Measurements from ENCODE around the gene TMEM119.
"Not testable (repeated sequence)": the region's sequence is repeated elsewhere in the genome, so short reads cannot be mapped to it uniquely, and the experiment has no call there.

The TMEM119 gene

DNA sequence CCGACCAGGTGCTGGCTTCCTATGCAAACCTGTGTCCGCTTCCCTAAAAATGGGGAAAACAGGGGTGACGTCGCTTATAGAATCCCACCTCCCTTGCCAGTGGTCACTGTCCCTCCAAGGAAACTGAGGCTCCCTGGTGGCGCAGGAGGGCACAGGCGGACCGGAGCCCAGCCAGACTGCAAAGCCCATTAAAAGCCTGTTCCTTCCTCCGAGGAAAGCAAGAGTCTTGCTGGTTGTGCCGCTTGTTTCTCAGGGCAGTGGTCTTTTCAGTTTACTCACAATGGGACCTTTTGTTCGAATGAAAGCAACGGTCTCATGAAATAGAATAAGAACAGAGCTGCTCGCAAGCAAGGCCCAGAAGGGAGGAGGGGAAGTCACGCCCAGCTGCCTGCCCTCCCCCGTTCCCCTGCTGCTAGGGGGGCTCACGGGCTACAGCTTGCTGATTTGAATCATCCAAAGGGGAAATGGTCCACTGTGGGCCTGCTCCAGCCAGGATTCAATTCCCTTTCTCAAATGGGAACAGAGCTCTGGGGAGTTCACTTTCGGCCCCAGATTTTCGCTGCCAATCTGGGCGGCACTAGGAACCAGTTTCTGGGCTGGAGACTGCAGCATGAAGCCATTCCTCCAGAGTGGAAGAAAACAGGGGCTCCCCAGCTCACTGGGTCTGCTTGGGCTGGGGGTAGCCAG is 40.4 kb upstream of the TMEM119 start:
- H3K36me3 Mint-ChIP-seq (ENCODE audit: low read depth): no peaks in the 10 kb centered on the region
- no peaks in the 10 kb centered on the region for H3K27me3 Mint-ChIP-seq
- no peak overlapping the region for H3K27ac Mint-ChIP-seq
- H3K4me3 Mint-ChIP-seq: no peak overlapping the region
- H3K9me3 Mint-ChIP-seq: no peaks in the 10 kb centered on the region
- H3K4me1 Mint-ChIP-seq (ENCODE audit: low read depth): peaks cover 69% of the 10 kb centered on the region

DNA sequence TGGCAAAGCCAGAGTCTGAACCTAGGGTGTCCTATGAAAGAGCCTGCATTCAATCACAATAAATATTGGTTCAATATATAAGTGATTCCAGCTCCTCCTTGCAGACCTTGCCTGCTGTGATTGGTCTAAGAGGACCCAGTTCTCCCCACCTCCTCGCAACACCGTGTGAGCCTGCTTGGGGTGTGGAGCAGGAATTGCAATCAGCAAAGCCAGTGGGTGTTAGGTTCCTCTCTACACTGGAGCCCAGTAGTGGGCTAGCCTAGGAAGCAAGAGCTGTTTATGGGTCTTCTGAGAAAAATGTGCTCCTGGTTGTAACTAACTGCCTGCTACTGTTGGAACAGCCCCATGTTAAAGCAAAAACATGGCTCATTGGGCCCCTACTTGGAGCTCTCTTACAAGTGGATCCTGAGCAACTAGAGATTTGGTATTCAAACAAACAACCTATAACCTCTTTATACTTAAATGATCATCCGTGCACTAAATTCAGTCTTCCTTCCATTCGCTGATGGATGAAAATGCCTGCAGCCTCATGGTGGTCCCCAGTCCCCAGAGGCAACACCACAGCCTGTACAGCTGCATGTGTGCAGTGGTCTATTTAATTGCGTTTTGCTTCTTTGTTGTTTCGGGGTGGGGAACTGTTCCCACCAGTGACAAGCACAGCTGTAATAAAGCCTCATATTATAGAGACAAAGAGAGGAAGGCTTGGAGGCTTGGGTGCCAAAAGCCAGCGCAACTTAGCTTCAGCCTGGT is 39.5 kb upstream of the TMEM119 start:
- H3K9me3 Mint-ChIP-seq: no peaks in the 10 kb centered on the region
- no peaks in the 10 kb centered on the region for H3K27me3 Mint-ChIP-seq
- H3K4me3 Mint-ChIP-seq: peak overlapping the region; percentile 48
- no peaks in the 10 kb centered on the region for H3K36me3 Mint-ChIP-seq (ENCODE audit: low read depth)
- H3K27ac Mint-ChIP-seq: no peak overlapping the region
- H3K4me1 Mint-ChIP-seq (ENCODE audit: low read depth): peaks cover 77% of the 10 kb centered on the region

DNA sequence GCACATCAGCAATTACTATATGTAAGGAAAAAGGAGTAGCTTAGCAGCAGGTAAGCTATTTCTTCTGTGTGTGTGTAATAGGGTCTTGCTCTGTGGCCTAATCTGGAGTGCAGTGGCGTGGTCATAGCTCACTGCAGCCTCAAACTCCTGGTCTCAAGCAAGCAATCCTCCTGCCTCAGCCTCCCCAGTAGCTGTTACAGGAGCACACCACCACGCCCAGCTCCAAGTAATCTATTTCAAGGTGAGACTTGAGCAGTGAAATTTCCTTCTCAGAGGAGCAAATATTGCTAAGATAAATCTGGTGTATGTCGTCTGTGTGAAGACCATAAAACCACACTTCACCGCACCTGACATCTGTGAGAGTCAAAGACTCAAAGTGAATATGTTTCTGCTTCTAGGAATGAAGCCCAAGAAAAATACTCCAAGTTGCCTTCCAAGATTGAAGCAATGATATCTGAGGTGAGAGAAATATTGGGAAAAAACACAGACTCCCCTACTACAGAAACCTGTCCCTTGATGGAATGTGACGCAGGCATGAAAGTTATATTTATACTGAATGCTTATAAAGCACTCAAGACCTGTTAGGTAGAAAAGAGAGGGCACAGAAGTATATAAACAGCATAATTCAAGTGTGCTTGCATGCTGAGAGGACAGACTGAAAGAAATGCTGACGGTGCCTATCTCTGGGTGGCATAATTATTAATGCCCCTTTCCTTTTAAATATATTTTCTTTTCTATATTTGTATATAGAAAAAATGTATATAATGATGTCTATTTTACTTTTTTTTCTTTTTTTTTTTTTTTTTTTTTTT is 38.3 kb upstream of the TMEM119 start:
- Mint-ChIP-seq H3K9me3 (no peaks in the 10 kb centered on the region), H3K27ac (peak overlapping the region; percentile 94), H3K4me1 (ENCODE audit: low read depth) (peaks cover 78% of the 10 kb centered on the region), H3K36me3 (ENCODE audit: low read depth) (no peaks in the 10 kb centered on the region), H3K4me3 (peak overlapping the region; percentile 63), H3K27me3 (no peaks in the 10 kb centered on the region)

DNA sequence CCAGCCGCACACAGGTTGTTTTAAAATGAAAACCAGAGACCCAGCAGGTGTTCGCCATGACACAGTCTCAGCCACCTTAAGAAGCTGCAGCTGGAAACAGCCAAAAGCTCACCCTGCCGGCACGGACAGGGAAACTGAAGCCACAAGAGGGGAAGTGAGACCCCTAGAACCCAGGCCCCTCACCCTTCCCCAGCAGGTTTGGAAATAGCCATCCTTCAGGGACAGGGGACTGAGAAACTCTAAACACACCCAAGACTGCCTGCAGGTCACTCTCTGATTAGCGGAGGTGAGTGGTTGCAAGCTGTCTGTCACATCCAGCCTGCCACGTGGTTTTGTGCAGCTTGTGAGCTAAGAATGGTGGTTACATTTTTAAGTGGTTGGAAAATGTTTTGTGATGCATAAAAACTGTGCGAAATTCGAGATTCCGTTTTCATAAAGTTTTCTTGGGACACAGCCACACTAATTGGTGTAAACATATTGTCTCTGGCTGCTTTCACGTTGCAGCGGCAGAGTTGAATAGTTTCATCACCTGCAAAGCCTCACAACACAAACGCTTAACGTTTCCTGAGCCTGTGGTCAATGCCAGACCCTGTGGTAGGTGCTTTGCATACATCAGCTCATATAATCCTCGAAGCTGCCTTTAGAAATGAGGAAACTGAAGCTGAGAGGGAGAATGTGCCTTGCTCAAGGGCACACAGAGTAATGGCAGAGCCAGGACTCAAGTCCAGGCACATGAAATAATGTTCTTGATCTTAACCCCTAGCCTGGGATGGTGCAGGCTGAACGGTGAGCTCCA is 37.5 kb upstream of the TMEM119 start:
- Mint-ChIP-seq H3K4me3 (peak overlapping the region; percentile 87), H3K27me3 (no peaks in the 10 kb centered on the region), H3K27ac (peak overlapping the region; percentile 94), H3K9me3 (no peaks in the 10 kb centered on the region), H3K36me3 (ENCODE audit: low read depth) (no peaks in the 10 kb centered on the region), H3K4me1 (ENCODE audit: low read depth) (peaks cover 80% of the 10 kb centered on the region)

DNA sequence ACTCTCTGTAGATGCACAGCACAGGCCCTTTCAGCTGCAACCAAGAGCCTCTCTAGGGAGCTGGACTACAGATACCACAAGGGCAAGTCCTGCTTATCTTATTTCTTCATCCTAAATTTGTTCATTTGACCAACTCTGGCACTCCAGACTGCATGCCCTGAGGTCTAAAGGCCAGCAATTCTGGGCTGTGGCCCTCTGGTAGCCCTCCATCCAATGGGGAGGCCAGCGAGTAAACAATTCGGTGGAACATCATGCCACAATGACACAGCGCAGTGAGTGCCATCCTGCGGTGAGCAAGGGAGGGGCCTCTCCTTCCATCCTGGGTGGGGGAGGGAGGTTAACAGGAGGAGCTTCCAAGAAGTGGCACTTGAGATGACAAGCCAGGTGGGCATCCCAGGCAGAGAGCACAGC is 36.5 kb upstream of the TMEM119 start:
- Mint-ChIP-seq H3K36me3 (ENCODE audit: low read depth) (no peaks in the 10 kb centered on the region), H3K4me1 (ENCODE audit: low read depth) (peaks cover 83% of the 10 kb centered on the region), H3K4me3 (peak overlapping the region; percentile 87), H3K9me3 (no peaks in the 10 kb centered on the region), H3K27me3 (no peaks in the 10 kb centered on the region), H3K27ac (peak overlapping the region; percentile 94)

DNA sequence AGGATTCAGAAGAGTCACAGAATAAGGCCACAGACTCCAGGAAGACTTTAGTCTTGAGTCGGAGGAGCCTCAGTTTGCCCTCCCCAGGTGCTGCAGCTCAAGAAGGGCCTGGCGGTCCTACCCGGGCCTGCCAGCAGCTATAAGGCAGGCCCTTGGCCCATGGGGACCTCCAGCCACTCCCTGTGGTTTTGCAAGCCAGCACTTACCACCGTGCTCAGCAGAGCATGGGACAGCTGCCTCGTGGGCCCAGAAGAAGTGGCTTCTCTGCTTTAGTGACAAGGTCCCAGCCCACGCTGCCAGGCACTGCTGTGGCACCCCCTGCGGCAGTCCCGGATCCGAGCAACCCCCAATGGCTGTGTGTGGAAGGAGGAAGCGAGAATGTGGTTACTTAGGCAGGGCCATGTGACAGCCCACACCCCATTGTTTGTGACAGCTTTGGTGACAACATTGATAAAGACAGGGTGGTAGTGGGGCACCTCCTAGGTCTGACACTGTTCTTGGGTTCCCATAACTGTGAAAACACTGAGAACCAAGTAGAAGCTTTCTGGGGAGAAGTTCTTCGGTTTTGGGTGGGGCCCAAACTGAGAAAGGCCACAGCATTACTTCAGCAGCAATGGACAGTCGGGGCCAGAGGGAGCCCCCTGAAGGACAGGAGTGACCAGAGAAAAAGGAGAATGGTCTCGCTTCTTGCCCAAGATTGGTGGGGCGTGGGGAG is 35.8 kb upstream of the TMEM119 start, which contains the start of gene SELPLG:
SELPLG (minus strand) TSS at position 361 of the 715 bp plus-strand sequence. CDS start 9,587 bp downstream, outside the sequence.
- H3K27me3 Mint-ChIP-seq: no peaks in the 10 kb centered on the region
- H3K27ac Mint-ChIP-seq: peak within 1 kb of the TSS; percentile 94
- H3K36me3 Mint-ChIP-seq (ENCODE audit: low read depth): no peaks in the 10 kb centered on the region
- H3K4me3 Mint-ChIP-seq: peak within 1 kb of the TSS; percentile 87
- H3K9me3 Mint-ChIP-seq: no peaks in the 10 kb centered on the region
- peaks cover 85% of the 10 kb centered on the region for H3K4me1 Mint-ChIP-seq (ENCODE audit: low read depth)

DNA sequence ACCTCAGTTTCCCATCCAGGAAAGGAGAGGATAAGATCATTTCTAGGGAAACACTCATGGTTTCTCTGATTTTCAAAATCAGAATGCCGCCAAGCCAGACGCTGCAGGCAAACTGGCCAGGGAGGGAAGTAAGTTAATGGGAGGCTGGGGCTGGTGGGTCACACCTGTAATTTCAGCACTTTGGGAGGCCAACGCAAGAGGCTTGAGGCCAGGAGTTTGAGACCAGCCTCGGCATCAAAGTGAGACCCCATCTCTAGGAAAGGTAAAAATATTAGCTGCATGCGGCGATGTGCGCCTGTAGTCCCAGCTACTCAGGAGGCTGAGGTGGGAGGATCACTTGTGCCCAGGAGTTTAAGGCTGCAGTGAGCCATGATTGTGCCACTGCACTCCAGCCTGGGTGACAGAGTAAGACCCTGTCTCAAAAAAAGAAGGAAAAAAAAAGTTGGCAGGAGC is 35.2 kb upstream of the TMEM119 start:
- Mint-ChIP-seq H3K4me1 (ENCODE audit: low read depth) (peaks cover 91% of the 10 kb centered on the region), H3K36me3 (ENCODE audit: low read depth) (no peaks in the 10 kb centered on the region), H3K4me3 (peak overlapping the region; percentile 87), H3K27me3 (no peaks in the 10 kb centered on the region), H3K9me3 (no peaks in the 10 kb centered on the region), H3K27ac (peak overlapping the region; percentile 94)

DNA sequence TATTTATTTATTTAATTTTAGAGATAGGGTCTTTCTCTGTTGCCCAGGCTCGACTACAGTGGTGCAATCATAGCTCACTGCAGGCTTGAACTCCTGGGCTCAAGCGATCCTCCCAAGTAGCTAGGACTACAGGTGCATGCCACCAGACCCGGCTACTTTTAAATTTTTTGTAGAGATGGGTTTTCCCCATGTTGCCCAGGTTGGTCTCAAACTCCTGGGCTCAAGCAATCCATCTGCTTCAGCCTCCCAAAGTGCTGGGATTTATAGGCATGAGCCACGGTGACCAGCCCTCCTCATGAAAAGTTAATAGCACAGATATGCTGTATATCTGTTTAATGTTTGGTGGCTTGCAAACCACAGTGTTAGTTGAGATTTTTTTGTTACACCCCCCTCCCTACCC is 33.4 kb upstream of the TMEM119 start:
- H3K9me3 Mint-ChIP-seq; H3K36me3 Mint-ChIP-seq (ENCODE audit: low read depth); H3K27me3 Mint-ChIP-seq: not testable (repeated sequence)
- Mint-ChIP-seq H3K4me3 (peak overlapping the region; percentile 93), H3K27ac (peak overlapping the region; percentile 94), H3K4me1 (ENCODE audit: low read depth) (peaks cover 91% of the 10 kb centered on the region)

DNA sequence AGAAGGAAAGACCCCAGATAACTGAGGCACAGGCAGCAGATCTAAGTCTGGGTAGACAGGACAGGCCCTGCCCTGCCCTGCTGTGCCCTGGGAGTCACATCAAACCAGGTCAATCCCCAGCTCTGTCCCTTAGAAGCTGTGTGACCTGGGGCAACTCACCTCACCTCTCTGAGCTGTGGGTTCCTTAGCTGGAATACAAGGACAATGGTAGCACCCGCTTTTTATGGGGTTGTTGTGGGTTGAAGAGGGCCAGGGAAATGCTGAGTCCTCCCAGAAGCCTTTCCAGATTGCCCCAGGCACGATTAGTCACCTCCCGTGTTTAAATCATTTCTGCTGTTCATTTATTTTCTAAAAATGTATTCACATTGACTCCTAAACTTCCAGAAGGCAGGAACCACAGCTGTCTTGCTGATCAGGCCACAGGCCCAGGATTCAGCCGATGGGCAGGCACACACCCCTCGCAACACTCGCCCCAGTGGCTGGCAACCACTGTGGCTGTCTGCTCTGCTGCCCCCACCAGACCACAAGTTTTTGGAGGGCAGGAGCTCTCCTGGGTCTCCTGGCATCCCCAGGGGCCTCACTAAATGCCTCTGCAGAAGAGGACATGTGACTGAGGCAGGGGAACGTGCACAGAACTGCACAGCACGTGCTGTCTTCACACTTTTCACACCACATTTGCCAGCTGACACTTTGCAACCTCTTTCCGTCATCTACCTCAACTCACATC is 32.8 kb upstream of the TMEM119 start:
- peaks cover 88% of the 10 kb centered on the region for H3K4me1 Mint-ChIP-seq (ENCODE audit: low read depth)
- no peaks in the 10 kb centered on the region for H3K9me3 Mint-ChIP-seq
- H3K27ac Mint-ChIP-seq: peak overlapping the region; percentile 94
- H3K4me3 Mint-ChIP-seq: peak overlapping the region; percentile 93
- no peaks in the 10 kb centered on the region for H3K36me3 Mint-ChIP-seq (ENCODE audit: low read depth)
- H3K27me3 Mint-ChIP-seq: no peaks in the 10 kb centered on the region

DNA sequence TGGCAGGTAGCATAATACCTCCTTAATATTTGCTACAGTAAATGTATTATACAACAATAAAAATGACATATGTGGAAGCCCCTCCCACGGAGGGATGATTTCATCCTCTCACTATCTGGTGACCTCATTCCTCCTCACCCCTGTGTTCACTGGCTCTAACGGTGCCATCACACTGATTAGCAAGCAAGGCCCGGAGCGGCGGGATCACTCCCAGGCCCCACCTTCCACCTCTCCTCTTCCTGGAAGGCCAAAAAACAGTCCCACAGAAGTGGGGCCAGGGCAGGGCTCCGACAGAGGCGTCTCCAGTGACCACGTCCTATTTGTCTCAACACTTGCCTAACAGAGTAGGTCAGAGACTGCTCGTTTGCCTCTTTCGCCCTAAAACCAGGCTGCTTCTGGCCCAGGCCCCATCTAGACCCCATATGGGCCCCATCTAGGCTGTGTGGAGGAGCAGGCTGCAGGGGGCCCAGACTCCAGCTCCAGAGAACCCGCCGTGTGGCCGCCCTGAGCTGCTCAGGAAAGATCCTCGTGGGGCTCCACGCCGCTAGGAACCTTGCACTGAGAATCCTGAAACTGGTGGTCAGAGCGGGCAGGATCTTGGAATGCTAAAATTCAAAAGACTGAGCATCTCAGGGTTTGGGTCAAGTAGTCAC is 32.1 kb upstream of the TMEM119 start:
- H3K27ac Mint-ChIP-seq: peak overlapping the region; percentile 94
- no peaks in the 10 kb centered on the region for H3K27me3 Mint-ChIP-seq
- H3K4me1 Mint-ChIP-seq (ENCODE audit: low read depth): peaks cover 88% of the 10 kb centered on the region
- peaks cover 4% of the 10 kb centered on the region for H3K36me3 Mint-ChIP-seq (ENCODE audit: low read depth)
- H3K9me3 Mint-ChIP-seq: no peaks in the 10 kb centered on the region
- peak overlapping the region; percentile 93 for H3K4me3 Mint-ChIP-seq

DNA sequence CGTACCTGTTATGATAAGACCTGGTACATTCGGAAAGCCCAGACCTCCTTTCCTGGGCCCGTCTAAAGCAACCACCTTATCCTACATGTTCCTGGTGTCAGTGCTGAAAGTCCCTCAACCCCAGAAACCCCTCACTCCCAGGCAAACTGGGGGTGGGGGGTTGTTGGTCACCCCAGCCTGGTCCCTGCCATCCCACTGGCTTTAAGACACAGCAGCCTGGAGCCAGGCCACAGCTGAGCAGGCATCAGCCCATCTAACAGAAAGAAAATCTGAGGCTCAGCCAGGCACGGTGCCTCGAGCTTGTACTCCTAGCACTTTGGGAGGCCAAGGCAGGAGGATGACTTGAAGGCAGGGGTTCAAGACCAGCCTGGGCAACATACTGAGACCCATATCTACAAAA is 31.3 kb upstream of the TMEM119 start:
- Mint-ChIP-seq H3K27me3 (no peaks in the 10 kb centered on the region), H3K4me1 (ENCODE audit: low read depth) (peaks cover 81% of the 10 kb centered on the region), H3K9me3 (no peaks in the 10 kb centered on the region), H3K27ac (peak overlapping the region; percentile 94), H3K4me3 (peak overlapping the region; percentile 93), H3K36me3 (ENCODE audit: low read depth) (peaks cover 6% of the 10 kb centered on the region)

DNA sequence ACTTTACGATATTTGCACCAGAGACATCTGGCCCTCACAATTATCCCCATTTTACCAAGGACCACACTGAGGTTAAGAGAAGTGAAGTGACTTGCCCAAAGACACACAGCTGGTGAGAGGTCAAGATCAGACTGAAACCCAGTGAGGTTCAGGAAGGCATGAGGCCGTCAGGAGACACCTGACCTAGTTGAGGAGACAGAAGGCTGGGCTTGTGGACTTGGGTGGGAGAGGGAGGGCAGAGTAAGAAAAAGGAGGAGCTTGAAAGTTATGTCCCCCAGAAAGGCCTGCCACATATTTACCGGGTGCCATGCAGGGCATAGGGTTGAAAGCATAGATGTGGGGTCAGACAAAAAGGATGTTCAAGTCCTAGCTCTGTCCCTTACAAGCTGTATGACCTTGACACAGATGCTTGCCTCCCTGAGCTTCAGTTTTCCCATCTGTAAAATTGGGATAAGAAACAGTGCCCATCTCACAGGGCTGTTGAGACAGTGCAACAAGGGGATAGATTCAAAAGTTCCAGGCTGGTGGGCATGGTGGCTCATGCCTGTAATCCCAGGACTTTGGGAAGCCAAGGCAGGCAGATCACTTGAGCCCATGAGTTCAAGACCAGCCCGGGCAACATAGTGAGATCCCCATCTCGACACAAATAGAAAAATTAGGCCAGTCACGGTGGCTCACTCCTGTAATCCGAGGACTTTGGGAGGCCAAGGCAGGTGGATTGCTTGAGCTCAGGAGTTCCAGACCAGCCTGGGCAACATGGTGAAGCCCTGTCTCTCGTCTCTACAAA is 29.4 kb upstream of the TMEM119 start:
- H3K4me1 Mint-ChIP-seq (ENCODE audit: low read depth): peaks cover 70% of the 10 kb centered on the region
- H3K4me3 Mint-ChIP-seq: no peak overlapping the region
- H3K36me3 Mint-ChIP-seq (ENCODE audit: low read depth): peaks cover 24% of the 10 kb centered on the region
- peak overlapping the region; percentile 94 for H3K27ac Mint-ChIP-seq
- H3K9me3 Mint-ChIP-seq: no peaks in the 10 kb centered on the region
- no peaks in the 10 kb centered on the region for H3K27me3 Mint-ChIP-seq

Data from stimulated activated naive CD8-positive, alpha-beta T cell treated with anti-CD3 and anti-CD28 coated beads, Interleukin-15, Interleukin-2, amounts not matched to agents 100 ng/mL and 50 ng/mL, for 24 hours (primary cell).